GM12891 (cell line): ENCODE measurements around the gene SMPD3.

Experiments used
- PAX5 ChIP-seq: IDR thresholded peaks from 2 replicates; pipeline ENCODE4 v1.6.1; 2011; ENCODE audit warnings: low read length, moderate library complexity, mild to moderate bottlenecking; ENCODE audit not compliant: insufficient read depth, severe bottlenecking
- POLR2A ChIP-seq: IDR thresholded peaks from 2 replicates; pipeline ENCODE4 v1.6.1; 2011; ENCODE audit warnings: low read depth, low read length, control low read depth
- POLR2AphosphoS5 ChIP-seq: IDR thresholded peaks from 2 replicates; pipeline ENCODE4 v1.6.1; 2011; ENCODE audit warnings: low read depth, low read length, control low read depth
- POU2F2 ChIP-seq: IDR thresholded peaks from 2 replicates; pipeline ENCODE4 v1.6.1; 2011; ENCODE audit warnings: low read depth, mild to moderate bottlenecking, control low read depth, low read length, moderate library complexity
- SPI1 ChIP-seq: IDR thresholded peaks from 2 replicates; pipeline ENCODE4 v1.6.1; 2011; ENCODE audit warnings: low read depth, low read length, control low read depth
- TAF1 ChIP-seq: IDR thresholded peaks from 2 replicates; pipeline ENCODE4 v1.6.1; 2011; ENCODE audit warnings: low read depth, low read length, control low read depth

DNA sequence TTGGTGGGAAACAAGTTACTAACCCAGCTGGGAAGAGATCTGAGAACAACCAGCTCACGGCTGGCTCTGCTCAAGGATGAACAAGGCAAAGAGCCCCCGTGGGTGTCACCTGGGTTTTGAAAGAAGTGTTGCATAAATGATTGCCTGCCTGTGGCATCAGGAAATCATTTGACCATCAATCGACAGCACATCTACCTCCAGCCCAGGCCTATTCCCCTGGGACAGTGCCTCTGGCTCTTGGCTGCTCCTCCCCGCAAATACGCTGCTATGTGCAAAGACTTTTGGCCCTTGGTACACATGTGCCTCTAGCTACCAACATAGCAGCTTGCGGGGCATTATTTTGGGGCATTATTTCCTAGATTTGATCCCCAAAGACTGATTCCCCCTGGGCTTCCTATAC is 39.4 kb upstream of the SMPD3 start:
- no peak for TF ChIP-seq POLR2A
- no peak for TF ChIP-seq POLR2AphosphoS5
- TF ChIP-seq TAF1 = no peak
- no peak for TF ChIP-seq SPI1
- no peak for TF ChIP-seq PAX5
- no peak for TF ChIP-seq POU2F2
